ENCODE data around the gene CSTPP1.
"Not testable (repeated sequence)": the region's sequence is repeated elsewhere in the genome, so short reads cannot be mapped to it uniquely, and the experiment has no call there.

CSTPP1 gene

GRCh38 chr11:47178737-47179654 is 242.4 kb downstream of the CSTPP1 start:
- DNase-seq (ENCODE audit: low read depth, low spot score), result no peak

DNA sequence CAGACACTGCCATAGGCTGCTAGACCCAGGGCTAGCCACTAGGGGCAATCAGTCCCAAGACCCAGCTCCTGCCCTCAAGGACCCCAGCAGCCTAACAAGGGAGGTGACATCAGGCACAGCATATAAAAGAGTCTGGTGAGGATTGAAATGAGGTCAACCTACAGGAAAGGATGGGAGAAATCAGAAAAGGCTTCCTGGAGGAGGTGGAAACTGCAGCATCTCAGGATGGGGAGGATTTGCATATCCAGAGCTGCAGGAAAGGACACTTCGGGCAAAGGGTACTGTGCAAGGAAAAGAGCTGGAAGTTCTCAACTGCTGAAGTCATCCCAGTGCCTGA is 243.1 kb downstream of the CSTPP1 start:
- no peak for DNase-seq (ENCODE audit: low read depth, low spot score)

GRCh38 chr11:47180006-47180787 is 243.6 kb downstream of the CSTPP1 start:
- no peak for DNase-seq (ENCODE audit: low read depth, low spot score)

DNA sequence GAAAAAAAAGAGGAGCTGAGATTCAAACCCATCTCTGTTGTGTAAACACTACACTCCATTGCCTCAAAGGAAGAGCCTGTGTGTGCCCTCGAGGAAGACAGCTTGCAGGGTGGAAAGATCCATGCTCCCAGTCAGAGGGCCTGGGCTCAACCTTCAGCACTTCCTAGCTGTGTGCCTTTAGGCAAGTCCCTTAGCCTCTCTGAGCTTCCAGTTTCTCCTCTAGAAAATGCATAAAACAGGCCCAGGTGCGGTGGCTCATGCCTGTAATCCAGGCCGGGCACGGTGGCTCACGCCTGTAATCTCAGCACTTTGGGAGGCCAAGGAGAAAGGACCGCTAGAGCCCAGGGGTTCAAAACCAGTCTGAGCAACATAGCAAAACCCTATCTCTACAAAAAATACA is 244.7 kb downstream of the CSTPP1 start:
- DNase-seq (ENCODE audit: low read depth, low spot score), result no peak

GRCh38 chr11:47182380-47182779 is 245.8 kb downstream of the CSTPP1 start:
- DNase-seq (ENCODE audit: low read depth, low spot score), result no peak

DNA sequence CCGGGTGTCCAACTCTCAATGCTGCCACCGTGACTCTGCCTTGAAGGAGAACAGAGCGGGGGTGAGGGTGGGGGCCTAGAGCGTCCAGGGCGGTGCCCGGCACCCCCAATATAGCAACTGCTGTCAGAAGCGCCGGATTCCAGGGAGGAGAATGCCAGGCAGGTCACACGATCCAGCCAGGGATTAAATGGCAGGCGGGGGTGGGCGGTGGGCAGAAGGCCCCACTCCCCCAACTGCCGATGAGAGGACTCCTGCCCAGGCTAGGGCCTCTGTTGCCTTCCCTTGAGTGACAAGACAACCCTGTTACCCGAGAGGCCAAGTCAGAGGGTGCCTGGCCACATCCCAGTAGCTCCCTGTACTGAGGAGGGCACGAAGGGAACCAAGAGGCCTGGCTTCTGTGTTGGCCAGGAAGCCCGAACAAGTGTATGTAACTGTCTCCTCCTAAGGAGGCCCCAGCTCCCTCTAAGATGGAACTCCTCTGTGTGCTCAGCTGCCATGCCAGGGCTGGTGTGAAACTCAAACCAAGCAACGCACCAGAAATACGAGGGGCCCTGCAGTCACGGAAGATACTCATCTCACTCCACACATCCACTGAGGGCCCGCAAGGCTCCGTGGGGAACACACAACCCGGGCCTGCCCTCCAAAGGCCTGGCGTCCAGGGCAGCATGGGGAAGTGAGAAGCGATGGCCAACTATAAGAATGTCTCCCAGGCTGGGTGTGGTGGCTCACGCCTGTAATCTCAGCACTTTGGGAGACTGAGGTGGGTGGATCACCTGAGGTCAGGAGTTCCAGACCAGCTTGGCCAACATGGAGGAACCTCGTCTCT is 246.7 kb downstream of the CSTPP1 start:
- no peak for DNase-seq (ENCODE audit: low read depth, low spot score)

GRCh38 chr11:47183969-47184368 is 247.4 kb downstream of the CSTPP1 start:
- DNase-seq (ENCODE audit: low read depth, low spot score), result no peak

DNA sequence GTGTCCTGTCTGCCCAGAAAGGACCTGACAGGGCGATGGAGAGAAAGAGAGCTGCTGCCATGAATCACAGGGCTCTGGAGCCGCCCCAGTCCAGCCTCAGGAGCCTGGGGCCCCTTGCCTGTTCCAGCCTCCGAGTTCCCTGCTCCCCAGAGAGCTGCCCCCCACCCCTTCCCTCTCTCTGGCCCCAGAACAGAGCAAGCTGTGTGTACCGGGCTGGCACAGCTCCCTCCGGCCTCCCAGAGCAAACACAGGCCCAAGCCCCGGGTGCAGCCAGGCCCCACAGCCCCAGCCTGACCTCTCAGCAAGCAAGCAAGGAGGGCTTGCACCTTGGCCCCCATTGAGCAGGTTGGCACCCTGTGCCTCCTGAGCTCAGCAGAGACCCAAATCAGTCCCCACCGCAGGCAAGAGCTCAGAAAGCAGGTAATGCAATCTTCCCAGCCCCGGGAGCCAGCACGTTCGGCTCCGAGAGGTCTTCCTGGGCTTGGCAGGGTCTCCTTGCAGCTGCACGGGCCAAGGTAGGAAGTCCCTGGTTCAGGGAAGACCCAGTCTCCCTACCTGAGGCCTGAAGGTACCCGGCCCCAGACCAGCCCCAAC is 248.2 kb downstream of the CSTPP1 start:
- no peak for DNase-seq (ENCODE audit: low read depth, low spot score)

GRCh38 chr11:47185305-47186075 is 248.9 kb downstream of the CSTPP1 start:
- no peak for DNase-seq (ENCODE audit: low read depth, low spot score)

DNA sequence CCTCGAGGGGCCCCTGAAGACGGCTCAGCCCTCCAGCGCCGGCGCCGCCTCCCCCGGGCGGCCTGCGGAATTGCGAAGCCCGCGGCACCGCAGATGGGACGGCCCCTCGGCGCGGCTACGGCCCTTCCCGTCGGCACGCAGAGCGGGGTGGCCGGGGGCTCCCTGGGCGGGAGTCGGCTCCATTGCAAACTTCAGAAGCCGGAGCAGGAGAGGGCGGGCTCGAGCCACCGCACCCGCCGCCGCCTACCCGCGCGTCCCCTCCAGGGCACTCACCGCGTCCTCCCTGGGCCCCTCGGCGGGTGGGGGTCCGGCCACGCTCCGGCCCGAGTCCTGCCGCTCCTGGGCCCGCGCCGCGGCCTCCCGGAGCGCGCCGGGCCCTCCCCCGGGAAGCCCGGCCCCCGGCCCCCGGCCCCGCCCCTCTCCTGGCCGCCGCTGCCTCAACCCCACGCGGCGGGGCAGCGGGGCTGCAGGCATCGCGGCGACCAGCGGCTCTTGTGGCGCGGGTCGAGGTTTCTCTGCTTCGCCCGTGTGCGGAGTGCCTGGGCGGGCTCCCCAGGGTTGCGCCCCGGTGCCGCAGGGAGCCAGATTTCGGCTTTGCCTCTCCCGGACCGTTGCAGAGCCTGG is 249.6 kb downstream of the CSTPP1 start, which contains the start of gene PACSIN3:
TSS of gene PACSIN3 (minus strand) at position 359 of the 624 bp plus-strand sequence. CDS start 3,707 bp downstream, outside the sequence.
- DNase-seq (ENCODE audit: low read depth, low spot score), result no peak

GRCh38 chr11:47186700-47187695 is 250.4 kb downstream of the CSTPP1 start:
- no peak for DNase-seq (ENCODE audit: low read depth, low spot score)

- DNase-seq (ENCODE audit: low read depth, low spot score), result no peak
These were observed 251.2 kb downstream of the CSTPP1 start for GRCh38 chr11:47187723-47188122.

DNA sequence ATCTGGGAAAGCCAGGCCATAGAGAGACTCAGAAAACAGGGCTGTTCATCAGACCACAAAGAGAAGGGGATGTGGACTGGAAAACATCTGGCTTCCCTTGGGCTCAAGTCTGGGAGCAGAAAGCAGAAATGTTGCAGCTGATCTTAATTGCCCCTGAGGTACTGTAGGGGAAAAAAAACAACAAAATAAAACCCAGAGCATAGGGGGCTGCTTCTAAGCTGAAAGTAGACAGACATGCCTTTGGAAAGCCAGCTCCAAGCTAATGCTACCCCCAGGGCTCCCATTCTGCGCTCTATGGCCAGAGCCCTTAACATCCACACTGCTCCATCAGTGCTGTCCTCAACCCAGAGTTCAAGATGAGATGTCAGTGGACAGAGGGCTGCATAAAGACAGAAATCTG is 251.7 kb downstream of the CSTPP1 start:
- DNase-seq (ENCODE audit: low read depth, low spot score), result no peak

- no peak for DNase-seq (ENCODE audit: low read depth, low spot score)
These were observed 252.7 kb downstream of the CSTPP1 start for GRCh38 chr11:47189100-47189834.

GRCh38 chr11:47191137-47191536 is 254.6 kb downstream of the CSTPP1 start:
- DNase-seq (ENCODE audit: low read depth, low spot score), result not testable (repeated sequence)

DNA sequence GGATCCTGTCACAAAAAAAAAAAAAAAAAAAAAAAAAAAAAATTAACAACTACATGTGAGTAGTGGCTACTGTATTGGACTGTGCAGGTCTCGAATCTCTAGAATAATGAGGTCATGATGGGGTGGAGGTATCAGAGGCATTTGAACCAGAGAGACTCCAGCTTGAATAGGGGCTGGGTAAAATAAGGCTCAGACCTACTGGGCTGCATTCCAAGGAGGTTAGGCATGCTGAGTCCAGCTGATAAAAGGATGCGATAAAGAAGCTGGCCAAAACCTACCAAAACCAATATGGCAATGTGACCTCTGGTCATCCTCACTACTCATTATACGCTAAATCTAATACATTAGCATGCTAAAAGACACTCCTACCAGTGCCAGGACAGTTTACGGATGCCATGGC is 255.6 kb downstream of the CSTPP1 start:
- DNase-seq (ENCODE audit: low read depth, low spot score), result no peak

DNA sequence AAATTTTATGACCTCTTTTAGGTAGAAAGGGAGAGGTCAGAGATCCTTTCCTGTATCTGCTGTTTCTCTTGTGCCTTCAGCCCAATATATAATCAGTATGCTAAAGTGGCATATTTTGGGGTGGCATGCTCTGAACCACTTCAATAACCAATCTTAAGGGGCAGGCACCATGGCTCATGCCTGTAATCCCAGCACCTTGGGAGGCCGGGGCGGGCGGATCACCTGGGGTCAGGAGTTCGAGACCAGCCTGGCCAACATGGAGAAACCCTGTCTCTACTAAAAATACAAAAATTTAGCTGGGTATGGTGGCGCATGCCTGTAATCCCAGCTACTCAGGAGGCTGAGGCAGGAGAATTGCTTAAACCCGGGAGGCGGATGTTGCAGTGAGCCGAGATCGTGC is 261.6 kb downstream of the CSTPP1 start:
- not testable (repeated sequence) for DNase-seq (ENCODE audit: low read depth, low spot score)

GRCh38 chr11:47201015-47201414 is 264.5 kb downstream of the CSTPP1 start:
- no peak for DNase-seq (ENCODE audit: low read depth, low spot score)
